HG02981 (cell line): ENCODE results near the gene TSHR.
"Not testable (repeated sequence)": the region's sequence is repeated elsewhere in the genome, so short reads cannot be mapped to it uniquely, and the experiment has no call there.

Experiments
- ATAC-seq: cut with Tn5 transposase; IDR thresholded peaks from one replicate; pipeline ENCODE4 v1.9.1; 2021; ENCODE audit warnings: mild to moderate bottlenecking, moderate library complexity; ENCODE audit not compliant: unreplicated experiment

The TSHR gene

DNA sequence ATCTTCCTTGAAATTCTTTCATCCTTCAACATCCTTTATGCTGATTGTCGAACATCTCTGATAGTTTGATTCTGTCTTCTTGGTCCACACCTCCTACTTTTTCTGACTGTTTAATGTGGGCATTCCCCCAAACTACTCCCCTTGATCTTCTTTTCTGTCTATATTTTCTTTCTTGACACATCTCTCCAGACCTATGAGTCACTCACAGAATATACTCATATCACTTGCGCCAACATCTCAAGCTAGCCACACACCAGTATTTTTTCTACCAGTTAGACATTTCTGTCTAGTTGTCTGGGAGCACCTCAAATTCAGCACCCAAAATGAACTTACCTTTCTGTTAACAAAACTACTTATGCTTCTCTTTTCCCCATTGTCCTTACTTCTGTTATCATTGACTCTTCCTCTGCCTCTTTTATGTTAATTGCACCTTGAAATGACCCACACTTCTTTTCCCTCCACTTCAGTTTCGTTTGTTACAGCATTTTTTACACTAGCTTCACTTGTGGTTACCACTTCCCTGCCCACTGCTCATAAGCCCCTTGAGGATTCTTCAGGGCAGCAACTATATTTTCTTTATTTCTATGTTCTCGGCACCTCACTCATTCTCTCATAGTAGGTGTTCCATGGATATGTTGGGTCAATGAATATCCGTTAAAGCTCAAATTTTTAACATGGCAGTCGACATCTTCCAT is 33.5 kb downstream of the TSHR start:
- peak; percentile 68 for ATAC-seq

DNA sequence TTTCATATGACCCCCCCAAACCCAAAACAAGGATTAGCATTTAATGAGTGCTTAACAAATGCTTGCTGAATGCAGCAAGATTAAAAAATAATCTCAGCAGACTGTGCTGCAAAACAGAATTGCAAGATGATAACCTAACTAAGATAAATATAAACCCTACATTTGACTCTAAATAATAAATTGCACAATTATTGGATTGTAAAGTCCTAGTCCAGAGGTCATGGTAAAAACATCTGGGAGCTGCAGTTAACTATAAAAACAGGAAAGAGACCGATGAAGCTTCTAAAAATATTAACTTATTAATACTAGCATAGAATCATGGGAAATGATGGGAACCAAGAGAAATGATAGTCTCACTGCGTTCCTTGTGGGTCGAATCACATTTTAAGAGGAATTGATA is 37.2 kb downstream of the TSHR start:
- ATAC-seq, result no peak

DNA sequence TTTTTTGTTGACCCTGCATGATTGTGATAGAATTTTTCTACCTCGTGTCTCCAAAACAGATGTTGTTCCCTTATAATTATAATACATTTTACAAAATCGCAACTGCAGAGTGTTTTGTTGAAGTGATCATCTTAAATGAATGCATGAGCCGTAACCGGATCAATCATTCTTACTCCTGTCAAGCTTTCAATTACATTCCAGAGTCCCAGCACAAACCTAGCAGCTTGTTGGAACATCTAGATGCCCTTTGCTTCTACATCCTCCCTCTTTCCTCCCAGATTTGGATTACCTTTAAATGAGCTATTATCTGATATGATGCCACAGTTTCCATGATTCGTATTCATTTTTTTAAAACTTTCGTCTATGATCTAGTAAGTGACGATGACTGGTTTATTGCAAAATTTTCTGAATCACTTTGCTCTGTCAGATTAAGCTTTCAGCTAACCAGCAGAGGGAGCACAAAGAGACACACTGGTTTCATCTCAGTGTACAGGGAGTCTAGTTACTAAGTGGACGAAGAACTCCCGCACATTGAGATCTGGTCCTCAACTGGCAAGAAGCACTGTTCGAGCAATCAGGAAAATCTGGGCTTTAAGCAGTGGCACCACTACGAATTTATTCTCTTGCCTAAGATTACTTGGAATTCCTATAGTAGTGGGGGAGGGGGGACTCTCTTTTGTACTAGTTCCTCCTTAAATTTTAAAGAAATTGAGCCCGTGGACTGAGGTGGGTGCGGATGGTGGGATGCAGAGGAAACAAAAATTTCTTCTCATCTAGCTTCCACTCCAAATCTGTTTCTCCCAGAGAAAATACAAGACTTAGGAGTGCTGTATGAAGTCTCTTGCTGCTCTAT is 40.9 kb downstream of the TSHR start:
- peak; percentile 79 for ATAC-seq

DNA sequence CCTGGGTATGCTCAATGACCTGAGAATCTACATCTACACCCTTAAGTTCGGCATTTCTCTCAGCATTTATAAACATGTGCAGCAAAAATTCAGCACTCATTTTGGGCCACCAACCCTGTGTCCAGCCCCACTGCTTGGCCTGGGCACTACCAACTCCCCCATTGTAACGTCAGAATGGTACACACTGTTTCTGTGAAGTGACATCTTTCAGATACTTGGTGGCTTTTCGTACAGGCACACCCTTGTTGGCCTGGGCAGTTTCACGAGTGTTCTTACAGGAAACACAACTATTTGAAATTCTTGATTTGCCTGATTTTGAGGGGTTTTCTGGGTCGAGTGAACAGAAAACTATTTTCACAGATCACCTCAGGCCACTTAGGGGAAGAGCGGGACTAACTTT is 46.0 kb downstream of the TSHR start:
- ATAC-seq, result no peak

DNA sequence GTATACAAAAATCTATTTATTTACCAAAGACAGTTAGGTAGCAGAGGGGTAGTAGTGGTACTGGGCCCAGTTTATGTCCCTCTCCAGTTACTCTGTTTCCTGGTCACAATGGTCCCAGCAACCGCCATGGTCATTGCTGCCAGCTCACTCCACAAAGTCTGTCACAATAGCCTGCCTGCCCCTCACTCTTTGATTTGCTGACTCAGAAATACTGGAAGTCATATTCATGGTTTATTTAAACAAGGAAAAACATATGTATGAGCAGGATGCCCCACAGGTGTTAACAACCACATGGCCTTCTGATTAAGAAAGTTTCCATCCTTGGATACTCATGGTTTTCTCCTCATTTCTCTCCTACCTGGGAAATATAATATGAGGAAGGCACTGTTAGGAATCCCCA is 49.2 kb downstream of the TSHR start:
- no peak for ATAC-seq

DNA sequence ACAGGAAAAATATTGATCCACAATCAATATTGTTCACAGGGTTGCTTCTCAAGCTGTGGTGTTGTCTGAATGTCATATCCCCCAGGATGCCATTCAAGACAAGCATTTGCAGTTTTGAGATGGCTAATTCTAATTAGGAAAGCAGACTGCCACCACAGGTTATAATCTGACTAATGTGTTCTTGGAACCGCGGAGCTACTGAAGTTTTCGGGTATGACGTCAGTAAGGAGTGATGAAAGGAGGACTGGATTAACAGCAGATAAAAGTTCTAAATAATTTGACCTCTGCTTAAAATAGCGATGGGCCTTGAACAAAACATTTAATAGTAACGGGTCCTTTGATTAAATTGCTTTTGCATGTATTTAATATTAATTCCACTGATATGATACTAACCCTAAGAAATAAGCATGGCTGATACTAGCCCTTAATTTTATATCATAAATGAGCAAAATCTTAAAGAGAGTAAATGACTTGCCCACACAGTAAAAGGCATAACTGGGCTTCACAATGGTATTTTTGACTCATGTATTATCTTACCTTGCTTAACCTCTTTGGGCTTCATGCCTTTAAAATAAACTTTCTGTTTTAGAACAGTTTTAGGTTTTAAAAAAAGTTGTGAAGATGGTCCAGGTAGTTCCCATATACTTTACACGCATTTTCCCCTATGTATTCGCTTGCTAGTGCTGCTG is 50.3 kb downstream of the TSHR start:
- ATAC-seq, result no peak

DNA sequence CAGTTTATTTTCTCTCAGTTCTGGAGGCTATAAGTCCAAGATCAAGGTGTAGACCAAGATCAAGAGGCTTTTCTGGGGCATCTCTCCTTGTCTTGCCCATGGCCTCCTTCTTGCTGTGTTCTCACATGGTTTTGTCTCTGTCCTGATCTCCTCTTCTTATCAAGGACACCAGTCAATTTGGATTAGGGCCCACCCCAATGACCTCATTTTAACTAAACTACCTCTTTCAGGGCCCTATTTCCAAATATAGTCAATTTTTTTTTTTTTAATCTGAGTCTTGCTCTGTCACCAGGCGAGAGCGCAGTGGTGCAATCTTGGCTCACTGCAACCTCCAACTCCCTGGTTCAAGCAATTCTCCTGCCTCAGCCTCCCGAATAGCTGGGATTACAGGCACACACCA is 50.8 kb downstream of the TSHR start:
- ATAC-seq, result no peak

DNA sequence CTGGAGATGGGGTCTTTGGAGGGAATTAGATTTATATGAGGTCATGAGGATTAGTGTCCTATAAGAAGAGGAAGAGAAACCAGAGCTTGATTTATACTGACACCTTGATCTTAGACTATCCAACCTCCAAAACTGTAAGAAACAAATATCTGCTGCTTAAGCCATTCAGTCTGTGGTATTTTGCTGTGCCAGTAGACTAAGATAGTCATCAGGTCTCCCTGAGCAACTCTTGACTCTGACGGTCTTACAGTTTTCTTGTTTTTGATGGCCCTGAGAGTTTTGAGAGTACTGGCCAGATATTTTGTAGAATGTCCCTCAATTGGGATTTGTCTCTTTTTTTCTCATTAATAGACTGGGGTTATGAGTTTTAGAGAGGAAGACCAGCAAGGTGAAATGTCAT is 51.7 kb downstream of the TSHR start:
- no peak for ATAC-seq

DNA sequence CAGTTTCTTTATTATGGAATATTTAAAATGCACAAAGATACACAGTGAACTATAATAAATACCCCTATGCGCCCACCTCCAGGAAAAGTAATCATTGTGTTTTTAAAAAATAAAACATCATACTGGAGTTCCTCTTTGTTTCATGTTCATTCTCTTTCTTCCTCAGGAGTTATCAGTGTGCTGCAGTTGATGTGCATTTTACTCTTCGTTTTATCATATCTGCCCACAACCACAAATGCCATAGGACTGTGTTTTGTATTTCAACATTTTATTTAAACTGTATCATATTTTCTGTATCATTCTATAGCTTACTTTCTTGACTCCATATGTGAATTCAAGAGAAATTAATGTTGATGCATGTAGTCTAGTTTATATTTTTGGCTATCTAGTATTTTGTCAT is 53.9 kb downstream of the TSHR start:
- no peak for ATAC-seq

DNA sequence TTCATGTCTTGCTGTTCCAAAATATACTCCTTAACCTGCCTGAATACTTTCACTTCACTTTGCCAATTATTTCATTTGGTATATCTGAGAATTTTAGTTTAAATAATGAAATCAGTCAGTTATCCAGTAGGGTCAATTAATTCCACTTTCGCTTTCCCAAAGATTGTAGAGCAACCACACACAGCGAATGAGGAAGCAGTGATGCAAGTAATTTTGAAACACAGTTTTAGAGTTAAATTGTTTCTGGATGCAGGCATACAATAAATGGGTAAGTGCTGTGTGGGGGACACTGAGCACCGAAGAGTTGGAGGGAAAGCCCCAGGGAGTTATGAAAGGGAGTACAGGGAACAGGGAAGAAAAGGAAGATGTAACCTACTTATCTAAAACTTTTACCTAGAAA is 62.8 kb downstream of the TSHR start:
- ATAC-seq, result no peak

DNA sequence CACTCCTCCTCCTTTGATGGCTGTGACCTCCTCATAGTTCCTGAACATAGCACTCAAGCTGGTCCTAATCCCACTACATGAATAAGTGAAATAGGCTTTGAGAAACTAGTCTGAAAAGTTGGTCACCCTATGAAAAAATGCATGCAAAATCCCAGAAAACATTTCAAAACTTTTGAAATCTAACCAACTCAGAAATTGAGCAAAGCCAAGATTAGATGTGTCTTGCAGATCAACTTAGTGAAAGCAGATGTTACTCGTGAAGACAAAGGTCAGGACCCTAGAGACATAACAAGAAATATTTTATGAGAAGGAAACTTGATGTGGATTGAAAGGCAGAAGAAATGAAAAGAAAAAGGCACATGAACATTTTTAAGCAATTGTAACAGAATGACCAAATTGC is 63.3 kb downstream of the TSHR start:
- no peak for ATAC-seq

DNA sequence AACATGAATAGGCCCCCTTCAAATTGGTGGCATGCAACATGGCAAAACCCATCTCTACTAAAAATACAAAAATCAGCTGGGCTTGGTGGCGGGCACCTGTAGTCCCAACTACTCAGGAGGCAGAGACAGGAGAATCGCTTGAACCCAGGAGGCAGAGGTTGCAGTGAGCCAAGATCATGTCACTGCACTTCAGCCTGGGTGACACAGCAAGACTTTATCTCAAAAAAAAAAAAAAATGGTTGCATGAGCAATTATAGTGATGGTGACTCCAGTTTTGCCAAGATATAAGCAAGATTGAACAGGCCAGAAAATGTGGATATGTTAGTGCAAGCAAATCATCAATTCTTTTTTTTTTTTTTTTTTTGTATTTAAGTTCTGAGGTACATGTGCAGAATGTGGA is 63.7 kb downstream of the TSHR start:
- not testable (repeated sequence) for ATAC-seq

DNA sequence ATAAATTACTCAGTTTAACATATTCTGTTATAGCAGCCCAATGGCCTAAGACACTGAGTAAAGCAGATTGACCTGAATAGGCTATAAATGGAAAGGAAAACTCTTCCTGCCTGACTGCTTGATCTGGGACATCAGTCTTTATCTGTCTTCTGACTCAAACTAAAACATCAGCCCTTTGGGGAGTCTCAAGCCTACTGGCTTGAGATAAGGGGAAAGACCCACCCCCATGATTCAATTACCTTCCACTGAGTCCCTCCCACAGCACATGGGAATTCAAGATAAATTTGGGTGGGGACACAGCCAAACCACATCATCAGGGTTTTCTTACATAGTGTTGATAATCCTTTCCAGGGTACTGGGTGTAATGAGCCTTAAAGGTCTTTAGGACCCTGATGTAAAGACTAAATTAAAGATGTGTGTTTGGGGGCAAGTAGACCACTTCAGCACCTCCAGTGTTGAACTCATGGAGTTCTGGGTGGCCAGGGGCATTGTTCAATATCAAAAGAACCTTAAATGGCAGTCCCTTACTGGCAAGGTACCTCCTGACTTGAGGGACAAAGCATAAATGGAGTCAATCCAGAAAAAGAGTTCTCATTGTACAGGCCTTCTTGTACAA is 67.8 kb downstream of the TSHR start:
- no peak for ATAC-seq

DNA sequence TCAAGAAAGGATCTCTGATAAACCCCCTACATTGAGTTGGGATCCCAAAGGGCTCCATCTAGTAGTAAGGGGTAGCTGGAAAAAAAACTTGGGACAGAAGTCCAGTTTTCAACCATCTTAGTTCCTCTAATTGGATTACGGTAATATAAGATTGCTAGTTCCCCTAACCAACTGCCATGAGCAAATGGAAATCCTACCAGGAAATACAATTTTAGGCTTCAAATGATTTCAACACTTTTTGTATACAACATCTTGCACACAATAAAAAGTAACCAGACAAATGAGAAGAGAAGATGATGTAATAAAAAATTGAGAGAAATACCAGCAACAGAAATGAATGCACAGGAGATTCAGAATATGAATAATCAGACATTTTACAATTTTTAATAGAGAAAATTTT is 73.0 kb downstream of the TSHR start:
- no peak for ATAC-seq

DNA sequence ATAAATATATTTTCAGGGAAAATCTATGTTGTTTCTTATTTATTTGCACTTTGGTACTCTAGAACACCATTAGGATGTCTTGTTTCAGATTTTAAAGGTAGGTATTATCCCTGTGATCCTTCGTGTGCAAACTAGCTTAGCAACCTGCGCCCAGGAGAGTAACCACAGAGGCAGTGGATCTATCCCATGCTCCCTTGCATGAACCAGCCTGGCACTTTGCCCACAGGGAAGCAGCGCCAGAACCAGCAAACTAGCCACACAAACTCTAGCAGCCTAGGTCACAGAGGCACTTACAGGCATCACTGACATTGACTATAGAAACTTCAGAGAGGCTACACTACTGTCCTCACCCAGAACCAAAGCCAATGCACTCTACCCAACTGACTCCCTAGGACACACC is 76.1 kb downstream of the TSHR start:
- ATAC-seq, result no peak

DNA sequence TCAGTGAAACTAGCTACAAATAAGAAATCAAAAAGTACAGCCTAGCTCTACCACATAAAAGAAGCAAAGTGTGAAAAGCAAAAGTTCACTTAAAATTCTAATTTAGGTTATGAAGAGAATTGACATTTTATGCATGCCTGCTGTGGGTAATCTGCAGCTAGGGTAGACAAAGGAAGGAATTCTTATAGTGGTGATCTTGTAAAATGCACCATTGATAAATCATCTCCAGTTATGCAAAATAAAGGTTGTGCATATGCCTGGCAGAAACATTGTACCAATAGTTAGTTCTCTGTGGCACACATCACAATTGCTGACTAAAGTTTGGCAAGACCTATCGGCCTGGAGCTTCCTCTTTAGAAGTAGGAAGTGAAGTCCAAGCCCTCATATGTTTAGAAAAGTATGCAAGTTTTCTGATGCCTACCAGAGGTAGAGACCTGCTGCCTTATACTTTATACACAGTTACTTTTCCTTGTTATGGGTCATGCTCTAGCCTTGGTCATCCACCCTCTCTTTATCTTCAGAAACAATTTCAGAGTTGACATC is 78.3 kb downstream of the TSHR start:
- no peak for ATAC-seq

DNA sequence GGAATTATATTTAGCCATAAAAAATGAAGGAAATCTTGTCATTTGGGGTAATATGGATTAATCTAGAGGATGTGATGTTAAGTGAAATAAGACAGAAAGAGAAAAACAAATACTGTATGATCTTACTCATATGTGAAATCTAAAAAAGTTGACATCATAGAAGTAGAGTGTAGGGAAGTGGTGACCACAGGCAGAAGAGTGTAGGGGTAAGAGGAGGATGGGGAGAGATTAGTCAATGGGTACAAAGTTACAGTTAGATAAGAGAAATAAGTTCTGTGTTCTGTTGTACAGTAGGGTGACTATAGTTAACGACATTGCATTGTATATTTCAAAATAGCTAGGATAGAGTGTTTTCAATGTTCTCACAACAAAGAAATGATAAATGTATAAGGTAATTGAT is 87.0 kb downstream of the TSHR start:
- no peak for ATAC-seq

DNA sequence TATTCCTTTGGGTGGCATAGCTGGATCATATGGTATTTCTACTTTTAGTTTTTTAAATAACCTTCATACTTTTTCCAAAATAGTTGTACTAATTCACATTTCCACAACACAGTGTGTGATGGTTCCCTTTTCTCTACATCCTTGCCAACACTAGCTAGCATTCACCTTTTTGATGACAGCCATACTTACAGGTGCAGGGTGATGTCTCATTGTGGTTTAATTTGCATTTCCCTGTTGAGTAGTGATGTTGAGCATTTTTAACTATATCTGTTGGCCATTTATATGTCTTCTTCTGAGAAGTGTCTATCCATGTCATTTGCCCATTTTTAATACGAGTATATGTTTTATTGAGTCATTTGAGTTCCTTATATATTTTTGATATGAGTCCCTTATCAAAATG is 96.1 kb downstream of the TSHR start:
- ATAC-seq, result no peak

DNA sequence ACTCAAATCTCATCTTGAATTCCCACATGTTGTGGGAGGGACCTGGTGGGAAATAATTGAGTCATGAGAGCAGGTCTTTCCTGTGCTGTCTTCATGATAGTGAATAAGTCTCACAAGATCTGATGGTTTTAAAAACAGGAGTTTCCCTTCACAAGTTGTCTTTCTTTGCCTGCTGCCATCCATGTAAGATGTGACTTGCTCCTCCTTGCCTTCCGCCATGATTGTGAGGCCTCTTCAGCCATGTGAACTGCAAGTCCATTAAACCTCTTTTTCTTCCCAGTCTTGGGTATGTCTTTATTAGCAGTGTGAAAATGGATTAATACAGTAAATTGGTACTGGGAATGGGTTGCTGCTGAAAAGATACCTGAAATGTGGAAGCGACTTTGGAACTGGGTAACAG is 98.6 kb downstream of the TSHR start:
- not testable (repeated sequence) for ATAC-seq

DNA sequence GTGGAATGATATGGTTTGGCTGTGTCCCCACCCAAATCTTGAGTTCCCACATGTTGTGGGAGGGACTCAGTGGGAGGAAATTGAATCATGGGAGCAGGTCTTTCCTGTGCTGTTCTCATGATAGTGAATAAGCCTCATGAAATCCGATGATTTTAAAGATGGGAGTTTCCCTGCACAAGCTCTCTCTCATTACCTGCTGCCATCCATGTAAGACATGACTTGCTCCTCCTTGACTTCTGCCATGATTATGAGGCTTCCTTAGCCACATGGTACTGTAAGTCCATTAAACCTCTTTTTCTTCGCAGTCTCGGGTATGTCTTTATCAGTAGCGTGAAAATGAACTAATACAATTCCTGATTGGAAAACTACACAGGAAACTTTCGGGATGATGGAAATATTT is 100.5 kb downstream of the TSHR start:
- ATAC-seq, result no peak

DNA sequence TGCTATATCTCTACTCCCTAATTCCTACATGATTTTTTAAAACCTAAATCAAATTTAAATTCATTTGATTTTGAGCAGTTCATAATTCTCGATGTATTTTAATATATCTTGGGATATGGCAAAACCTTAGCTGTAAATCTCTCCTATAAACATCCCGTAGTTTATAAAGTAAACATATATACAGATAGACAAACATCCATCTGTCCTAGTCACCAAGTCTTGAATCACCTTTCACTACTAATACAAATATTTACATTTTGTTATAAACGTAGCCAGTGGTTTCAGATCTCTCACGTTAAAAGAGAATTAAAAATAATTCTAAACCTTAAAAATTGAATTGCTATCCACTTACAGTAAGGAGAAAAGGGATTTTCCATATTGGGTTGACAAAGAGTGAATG is 107.0 kb downstream of the TSHR start:
- no peak for ATAC-seq
